Neutrophil (primary cell): ENCODE results near the gene EFNA5.

Experiments
- H3K27ac ChIP-seq: fragments of 200-600 bp; sonication (generic); 2 replicates; pipeline ENCODE4 v1.5.1; 2016; ENCODE audit warnings: mild to moderate bottlenecking, moderate library complexity
- H3K27me3 ChIP-seq: fragments of 200-600 bp; sonication (generic); 2 replicates; pipeline ENCODE4 v1.6.0; 2016; ENCODE audit warnings: mild to moderate bottlenecking
- H3K36me3 ChIP-seq: fragments of 200-600 bp; sonication (generic); 2 replicates; pipeline ENCODE4 v1.5.1; 2017
- H3K4me1 ChIP-seq, 2 experiments: fragments of 200-600 bp in 1 of 2; sonication (generic) in 1 of 2; 1 replicate in 1 of 2; 2 replicates in 1 of 2; pipeline versions ENCODE4 v1.5.1 to v1.6.1; 2013 to 2016; ENCODE audit warnings: low read depth in 1 of 2, low read length in 1 of 2, mild to moderate bottlenecking in 1 of 2, moderate library complexity in 1 of 2; ENCODE audit not compliant: control insufficient read depth in 1 of 2, insufficient read depth in 1 of 2
- H3K4me3 ChIP-seq, 2 experiments: fragments of 200-600 bp in 1 of 2; sonication (generic) in 1 of 2; 1 replicate in 1 of 2; 2 replicates in 1 of 2; pipeline ENCODE4 v1.5.1; 2013 to 2016; ENCODE audit warnings: low read depth in 1 of 2, low read length in 1 of 2, mild to moderate bottlenecking in 1 of 2, moderate library complexity in 1 of 2
- H3K9me3 ChIP-seq: fragments of 200-600 bp; sonication (generic); 2 replicates; pipeline ENCODE4 v1.5.1; 2016
- TF ChIP-seq, protein P1 (sequence below): fragments of 200-600 bp; sonication (generic); IDR thresholded peaks from 2 replicates; pipeline ENCODE4 v1.5.1; 2016; ENCODE audit warnings: antibody characterized with exemption

The EFNA5 gene

DNA sequence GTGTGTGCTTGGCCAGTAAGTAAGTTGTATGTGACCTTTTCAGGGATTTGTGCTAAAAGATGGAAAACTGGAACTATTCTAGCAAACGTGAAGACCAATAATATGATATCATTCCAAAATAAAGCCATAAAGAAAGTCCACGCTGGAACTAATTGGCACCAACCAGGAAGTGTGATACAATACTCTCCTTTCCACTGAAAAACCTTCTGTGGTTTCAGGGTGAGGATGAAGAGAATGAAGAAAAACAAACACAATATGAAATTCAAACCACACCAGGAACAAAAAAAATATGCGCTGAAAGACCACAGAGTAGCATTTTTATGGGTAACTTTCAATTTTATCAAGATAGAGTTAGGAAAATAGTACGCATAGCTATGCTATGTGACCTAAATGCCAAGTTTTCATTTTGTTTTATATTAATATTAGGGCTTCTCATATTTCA lies 105.8 kb downstream of the EFNA5 start:
- no peaks in the 10 kb centered on the region for H3K9me3 ChIP-seq
- H3K4me3 ChIP-seq: no peak overlapping the region
- TF ChIP-seq, protein P1, sequence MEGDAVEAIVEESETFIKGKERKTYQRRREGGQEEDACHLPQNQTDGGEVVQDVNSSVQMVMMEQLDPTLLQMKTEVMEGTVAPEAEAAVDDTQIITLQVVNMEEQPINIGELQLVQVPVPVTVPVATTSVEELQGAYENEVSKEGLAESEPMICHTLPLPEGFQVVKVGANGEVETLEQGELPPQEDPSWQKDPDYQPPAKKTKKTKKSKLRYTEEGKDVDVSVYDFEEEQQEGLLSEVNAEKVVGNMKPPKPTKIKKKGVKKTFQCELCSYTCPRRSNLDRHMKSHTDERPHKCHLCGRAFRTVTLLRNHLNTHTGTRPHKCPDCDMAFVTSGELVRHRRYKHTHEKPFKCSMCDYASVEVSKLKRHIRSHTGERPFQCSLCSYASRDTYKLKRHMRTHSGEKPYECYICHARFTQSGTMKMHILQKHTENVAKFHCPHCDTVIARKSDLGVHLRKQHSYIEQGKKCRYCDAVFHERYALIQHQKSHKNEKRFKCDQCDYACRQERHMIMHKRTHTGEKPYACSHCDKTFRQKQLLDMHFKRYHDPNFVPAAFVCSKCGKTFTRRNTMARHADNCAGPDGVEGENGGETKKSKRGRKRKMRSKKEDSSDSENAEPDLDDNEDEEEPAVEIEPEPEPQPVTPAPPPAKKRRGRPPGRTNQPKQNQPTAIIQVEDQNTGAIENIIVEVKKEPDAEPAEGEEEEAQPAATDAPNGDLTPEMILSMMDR: no peak
- no peak overlapping the region for H3K27ac ChIP-seq
- peaks cover under 1% of the 10 kb centered on the region for H3K27me3 ChIP-seq
- no peaks in the 10 kb centered on the region for H3K4me1 ChIP-seq
- H3K36me3 ChIP-seq: no peaks in the 10 kb centered on the region

DNA sequence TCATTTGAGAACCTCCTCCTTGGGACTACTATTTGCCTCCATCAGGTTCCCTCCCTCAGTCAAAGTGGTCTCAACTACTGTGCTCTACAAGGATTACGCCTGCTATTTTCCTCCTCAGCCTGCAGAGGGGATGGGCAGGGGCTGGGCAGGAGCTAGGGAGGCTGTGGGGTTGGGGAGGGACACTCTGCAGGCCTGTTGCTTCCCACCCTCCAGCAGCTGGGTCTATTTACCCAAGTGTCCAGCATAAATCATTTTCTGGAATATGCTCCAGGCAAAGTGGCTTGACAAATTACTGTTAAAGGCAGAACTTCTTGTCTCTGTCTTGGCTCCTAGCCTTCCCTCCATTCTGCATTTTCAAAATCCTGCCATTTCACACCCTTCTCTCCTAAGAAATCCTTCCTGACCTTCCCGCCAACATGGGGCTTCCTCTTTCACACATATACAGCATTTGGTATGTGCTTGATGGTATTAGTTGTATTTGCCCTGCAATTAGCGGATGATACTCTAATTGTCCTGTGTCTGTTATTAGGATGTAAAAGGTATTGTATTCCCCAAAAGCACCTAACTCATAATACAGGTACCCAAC lies 106.7 kb downstream of the EFNA5 start:
- H3K27me3 ChIP-seq: no peaks in the 10 kb centered on the region
- H3K27ac ChIP-seq: no peak overlapping the region
- H3K4me3 ChIP-seq: no peak overlapping the region

DNA sequence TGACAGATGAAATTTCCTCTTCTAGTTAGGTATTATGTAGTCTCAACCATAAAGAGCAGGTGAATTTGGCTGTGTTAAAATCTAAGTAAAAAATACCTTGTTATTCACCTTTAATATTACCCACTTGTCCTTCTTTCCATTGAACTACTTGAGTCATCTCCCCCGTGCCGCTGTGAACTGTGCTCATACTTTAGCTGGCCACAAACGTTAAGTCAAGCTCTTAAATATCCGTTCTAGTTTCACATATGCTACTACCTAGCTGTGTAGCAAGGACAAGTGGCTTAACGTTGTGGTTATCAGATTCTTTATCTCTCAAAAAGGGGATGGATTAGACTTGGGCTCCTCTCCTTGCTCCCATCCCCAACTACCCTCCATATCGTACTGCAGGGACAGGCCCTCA lies 110.4 kb downstream of the EFNA5 start:
- Histone ChIP-seq H3K27me3 (no peaks in the 10 kb centered on the region), H3K27ac (no peak overlapping the region), H3K4me3 (no peak overlapping the region), H3K4me1 (no peaks in the 10 kb centered on the region), H3K36me3 (no peaks in the 10 kb centered on the region), H3K9me3 (no peaks in the 10 kb centered on the region)
- TF ChIP-seq, protein P1: no peak

More for the DNA sequence above, 106.7 kb downstream of the EFNA5 start:
- no peaks in the 10 kb centered on the region for H3K9me3 ChIP-seq
- H3K36me3 ChIP-seq: no peaks in the 10 kb centered on the region
- H3K4me1 ChIP-seq: no peaks in the 10 kb centered on the region
- TF ChIP-seq, protein P1: no peak

DNA sequence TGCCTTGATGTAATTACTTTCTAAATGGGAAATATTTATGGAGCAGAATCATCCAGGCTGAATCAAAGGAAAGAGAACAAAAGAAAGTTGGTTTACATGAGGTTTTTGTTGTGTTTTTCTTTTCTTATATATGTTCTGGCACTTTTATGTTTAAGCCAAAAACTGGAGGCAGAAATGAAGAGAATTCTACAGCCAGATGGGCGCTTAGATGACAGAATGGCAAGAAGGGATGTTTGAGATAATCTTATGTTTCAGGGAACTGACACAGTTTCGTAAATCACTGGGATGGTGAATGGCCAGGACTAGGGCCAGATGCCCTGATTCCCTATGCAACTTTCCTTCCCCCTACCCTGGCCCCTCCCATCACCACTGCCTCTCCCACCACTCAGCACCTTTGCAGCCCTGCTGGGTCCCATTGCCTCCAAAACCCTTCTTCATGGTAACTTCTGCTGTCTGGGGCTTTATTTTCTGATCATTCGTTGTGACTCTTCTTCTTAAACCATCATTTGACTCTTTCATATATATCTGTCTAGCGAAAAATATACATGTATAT lies 111.8 kb downstream of the EFNA5 start:
- H3K4me3 ChIP-seq: no peak overlapping the region
- H3K9me3 ChIP-seq: no peaks in the 10 kb centered on the region
- no peaks in the 10 kb centered on the region for H3K27me3 ChIP-seq
- H3K4me1 ChIP-seq: no peaks in the 10 kb centered on the region
- H3K27ac ChIP-seq: no peak overlapping the region
- H3K36me3 ChIP-seq: no peaks in the 10 kb centered on the region
- TF ChIP-seq, protein P1: no peak

DNA sequence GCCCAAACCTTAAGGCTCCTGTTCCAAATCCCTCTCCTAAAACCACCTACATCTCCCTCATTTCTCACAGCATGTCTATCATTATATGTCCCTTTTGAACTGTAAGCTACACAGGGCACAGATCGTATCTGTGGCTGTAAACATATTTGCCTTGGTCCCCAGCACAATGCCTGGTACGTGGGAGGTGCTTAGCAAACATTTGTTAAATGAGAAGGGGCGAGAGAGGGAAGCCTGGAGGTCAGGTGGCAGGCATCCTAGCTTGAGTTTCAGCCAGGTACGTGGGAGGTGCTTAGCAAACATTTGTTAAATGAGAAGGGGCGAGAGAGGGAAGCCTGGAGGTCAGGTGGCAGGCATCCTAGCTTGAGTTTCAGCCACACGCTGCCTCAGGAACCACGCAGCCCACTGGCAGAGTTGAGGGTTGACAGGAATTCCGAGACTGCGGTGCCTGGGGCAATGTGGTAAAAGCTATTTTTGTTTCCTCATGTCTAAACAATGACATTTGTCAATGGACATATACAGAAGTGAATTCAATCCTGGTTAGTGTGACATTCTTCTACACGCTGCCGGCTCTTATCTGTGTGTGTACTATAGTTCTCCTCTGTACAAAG lies 113.6 kb downstream of the EFNA5 start:
- H3K4me1 ChIP-seq: no peaks in the 10 kb centered on the region
- no peak overlapping the region for H3K27ac ChIP-seq
- no peak overlapping the region for H3K4me3 ChIP-seq
- H3K27me3 ChIP-seq: no peaks in the 10 kb centered on the region
- TF ChIP-seq, protein P1: no peak
- H3K9me3 ChIP-seq: no peaks in the 10 kb centered on the region
- no peaks in the 10 kb centered on the region for H3K36me3 ChIP-seq
